Measurements from ENCODE around the gene SESTD1.
"Not testable (repeated sequence)": the region's sequence is repeated elsewhere in the genome, so short reads cannot be mapped to it uniquely, and the experiment has no call there.

SESTD1 gene

GRCh38 chr2:179250848-179251504 is 13.7 kb downstream of the SESTD1 start:
- TF ChIP-seq CTCF (IDR thresholded peaks at IDR 0.05; ENCODE audit: borderline replicate concordance, insufficient read depth, low read depth, low read length), result no peak
- H3K4me3 ChIP-seq (ENCODE audit: low read depth, low read length), result no peak overlapping the region

GRCh38 chr2:179250095-179250494 is 14.5 kb downstream of the SESTD1 start:
- no peak for TF ChIP-seq CTCF (IDR thresholded peaks at IDR 0.05; ENCODE audit: borderline replicate concordance, insufficient read depth, low read depth, low read length)
- H3K4me3 ChIP-seq (ENCODE audit: low read depth, low read length), result no peak overlapping the region

GRCh38 chr2:179248024-179248348 is 16.6 kb downstream of the SESTD1 start:
- H3K4me3 ChIP-seq (ENCODE audit: low read depth, low read length), result no peak overlapping the region
- no peak for TF ChIP-seq CTCF (IDR thresholded peaks at IDR 0.05; ENCODE audit: borderline replicate concordance, insufficient read depth, low read depth, low read length)

- TF ChIP-seq CTCF (IDR thresholded peaks at IDR 0.05; ENCODE audit: borderline replicate concordance, insufficient read depth, low read depth, low read length), result no peak
- H3K4me3 ChIP-seq (ENCODE audit: low read depth, low read length), result no peak overlapping the region
Observed at GRCh38 chr2:179247318-179248023, 17.2 kb downstream of the SESTD1 start.

GRCh38 chr2:179245843-179246242 is 18.8 kb downstream of the SESTD1 start:
- H3K4me3 ChIP-seq (ENCODE audit: low read depth, low read length), result not testable (repeated sequence)

- no peak overlapping the region for H3K4me3 ChIP-seq (ENCODE audit: low read depth, low read length)
- TF ChIP-seq CTCF (IDR thresholded peaks at IDR 0.05; ENCODE audit: borderline replicate concordance, insufficient read depth, low read depth, low read length), result no peak
Observed at GRCh38 chr2:179243046-179243445, 21.6 kb downstream of the SESTD1 start.

GRCh38 chr2:179240481-179241451 is 23.9 kb downstream of the SESTD1 start:
- TF ChIP-seq CTCF (IDR thresholded peaks at IDR 0.05; ENCODE audit: borderline replicate concordance, insufficient read depth, low read depth, low read length), result 0 out of 2 replicates have a peak, but pooled peaks have one; percentile 20
- H3K4me3 ChIP-seq (ENCODE audit: low read depth, low read length), result no peak overlapping the region
